ENCODE results near the gene FAT4.

GRCh38 chr4:125346616-125347015, 31.9 kb downstream of the FAT4 start:
- TF ChIP-seq CTCF (IDR thresholded peaks at IDR 0.05; ENCODE audit: control extremely low read depth in 1 of 3, insufficient read depth in 1 of 3, low read depth in 1 of 3, low read length in 3 of 3) (no peak), CHD2 (IDR thresholded peaks at IDR 0.05; ENCODE audit: low read length) (no peak), MAX (IDR thresholded peaks at IDR 0.05) (no peak), EZH2 (IDR thresholded peaks at IDR 0.05; ENCODE audit: low read depth, low read length, severe bottlenecking) (no peak), POLR2AphosphoS5 (IDR thresholded peaks at IDR 0.05; ENCODE audit: low read depth, low read length) (no peak), CHD7 (IDR thresholded peaks at IDR 0.05; ENCODE audit: insufficient replicate concordance, low read length) (no peak), SIN3A (conservative IDR thresholded peaks at IDR 0.05 in 1 of 2, IDR thresholded peaks at IDR 0.05 in 1 of 2; ENCODE audit: low read depth in 1 of 2, low read length in 2 of 2) (no peak), EP300 (IDR thresholded peaks at IDR 0.05; ENCODE audit: borderline replicate concordance in 1 of 2, low read depth in 2 of 2, low read length in 2 of 2) (no peak), POLR2A (IDR thresholded peaks at IDR 0.05; ENCODE audit: control extremely low read depth in 1 of 2, low read depth in 2 of 2, low read length in 2 of 2) (no peak), TAF1 (IDR thresholded peaks at IDR 0.05; ENCODE audit: low read depth, low read length) (no peak), USF2 (IDR thresholded peaks at IDR 0.05; ENCODE audit: low read length) (no peak), ATF3 (IDR thresholded peaks at IDR 0.05; ENCODE audit: insufficient read depth, low read depth, low read length) (no peak), RXRA (IDR thresholded peaks at IDR 0.05; ENCODE audit: insufficient read depth, low read depth, low read length) (no peak)
